Keratinocyte (primary cell): ENCODE measurements around the gene REG3A.

Experiments used
- CTCF ChIP-seq, 3 experiments: IDR thresholded peaks in 1 of 3; conservative IDR thresholded peaks in 1 of 3; optimal IDR thresholded peaks in 1 of 3; 2 replicates in 2 of 3; 3 replicates in 1 of 3; pipeline versions ENCODE3 to v1.5.1; 2011; ENCODE audit warnings: low read length in 3 of 3, mild to moderate bottlenecking in 3 of 3, moderate library complexity in 2 of 3, control low read depth in 1 of 3, inconsistent platforms in 1 of 3; ENCODE audit not compliant: insufficient read depth in 2 of 3; ENCODE audit errors: extremely low read depth in 1 of 3
- EZH2 ChIP-seq: IDR thresholded peaks from one replicate; pipeline ENCODE4 v1.6.1; 2012; ENCODE audit warnings: inconsistent platforms, mild to moderate bottlenecking, low read length, moderate library complexity

- no peak for TF ChIP-seq CTCF (optimal IDR thresholded peaks at IDR 0.05 in 1 of 3, IDR thresholded peaks at IDR 0.05 in 1 of 3, conservative IDR thresholded peaks at IDR 0.05 in 1 of 3; ENCODE audit: extremely low read depth in 1 of 3, insufficient read depth in 2 of 3, low read length in 3 of 3)
- TF ChIP-seq EZH2, result no peak
These were observed 41.2 kb upstream of the REG3A start for GRCh38 chr2:79200762-79201161.
